SU-DHL-6 (cell line): ENCODE measurements around the gene BDNF.

Experiments
- H2AFZ ChIP-seq: fragments of 200-600 bp; sonication (generic); 2 replicates; pipeline ENCODE4 v1.6.1; 2014; ENCODE audit warnings: low read depth, mild to moderate bottlenecking, moderate library complexity, mixed read lengths, antibody characterized with exemption, low read length; ENCODE audit not compliant: severe bottlenecking
- H3F3A ChIP-seq: fragments of 200-600 bp; shearing (Covaris generic); 2 replicates; pipeline ENCODE4 v1.6.0; 2016; ENCODE audit warnings: antibody characterized with exemption, mild to moderate bottlenecking; ENCODE audit not compliant: insufficient read depth
- H3K27ac ChIP-seq: fragments of 200-600 bp; sonication (generic); 2 replicates; pipeline ENCODE4 v1.5.1; 2016; ENCODE audit warnings: low read depth, mild to moderate bottlenecking, low read length, moderate library complexity, mixed read lengths
- H3K27me3 ChIP-seq: fragments of 200-600 bp; sonication (generic), shearing (Covaris generic); 2 replicates; pipeline ENCODE4 v1.6.0; 2014; ENCODE audit warnings: mild to moderate bottlenecking, low read length
- H3K36me3 ChIP-seq: fragments of 200-600 bp; sonication (generic); 2 replicates; pipeline ENCODE4 v1.6.1; 2014; ENCODE audit warnings: mild to moderate bottlenecking, low read length, mixed read lengths
- H3K4me2 ChIP-seq: fragments of 300-600, 200-600 bp; shearing (Covaris generic), sonication (generic); 2 replicates; pipeline ENCODE4 v1.6.0; 2014; ENCODE audit warnings: low read length, low read depth, mild to moderate bottlenecking; ENCODE audit not compliant: poor library complexity, severe bottlenecking
- H3K4me3 ChIP-seq: fragments of 200-600 bp; sonication (generic); 2 replicates; pipeline ENCODE4 v1.5.1; 2014; ENCODE audit warnings: antibody characterized with exemption, low read length, mild to moderate bottlenecking, mixed read lengths; ENCODE audit not compliant: insufficient read depth, poor library complexity, severe bottlenecking
- H3K79me2 ChIP-seq: fragments of 200-600 bp; sonication (generic); 2 replicates; pipeline ENCODE4 v1.6.1; 2014; ENCODE audit warnings: mild to moderate bottlenecking, low read length, moderate library complexity; ENCODE audit not compliant: insufficient read depth
- H3K9ac ChIP-seq: fragments of 200-600 bp; sonication (generic); 2 replicates; pipeline ENCODE4 v1.7.0; 2014; ENCODE audit warnings: mild to moderate bottlenecking, low read length
- H3K9me2 ChIP-seq: fragments of 200-600 bp; sonication (generic); replicated peaks from 2 replicates; pipeline ENCODE4 v1.6.1; 2014; ENCODE audit warnings: low read length; ENCODE audit not compliant: insufficient read depth
- H3K9me3 ChIP-seq: fragments of 200-600 bp; sonication (generic); 2 replicates; pipeline ENCODE4 v1.6.1; 2014; ENCODE audit warnings: low read length, mixed read lengths; ENCODE audit not compliant: insufficient read depth
- H4K20me1 ChIP-seq: fragments of 200-600 bp; sonication (generic); 2 replicates; pipeline ENCODE4 v1.6.1; 2014; ENCODE audit warnings: low read depth, mild to moderate bottlenecking, antibody characterized with exemption, low read length, moderate library complexity, mixed read lengths
- CTCF ChIP-seq: fragments of 200-600 bp; sonication (generic); IDR thresholded peaks from one replicate; pipeline ENCODE4 v1.5.1; 2017; ENCODE audit warnings: antibody characterized with exemption, mild to moderate bottlenecking, low read length, moderate library complexity; ENCODE audit not compliant: insufficient read depth, poor library complexity, severe bottlenecking
- EZH2phosphoT487 ChIP-seq: fragments of 200-600 bp; sonication (generic), shearing (Covaris generic); conservative IDR thresholded peaks from 2 replicates; pipeline ENCODE4 v1.6.1; 2018; ENCODE audit warnings: mild to moderate bottlenecking, antibody characterized with exemption, low read length, moderate library complexity, mixed read lengths

Gene BDNF

GRCh38 chr11:27702811-27703210, 2.6 kb upstream of the BDNF start:
- Histone ChIP-seq H3K4me3 (no peak overlapping the region), H2AFZ (no peak overlapping the region), H3K4me2 (no peak overlapping the region), H3K9me2 (no peaks in the 10 kb centered on the region), H3K36me3 (no peaks in the 10 kb centered on the region), H3K27me3 (no peaks in the 10 kb centered on the region), H3K9me3 (no peaks in the 10 kb centered on the region), H3F3A (no peaks in the 10 kb centered on the region), H3K27ac (no peak overlapping the region), H3K9ac (no peak overlapping the region), H4K20me1 (no peaks in the 10 kb centered on the region), H3K79me2 (no peaks in the 10 kb centered on the region)
- TF ChIP-seq CTCF (no peak), EZH2phosphoT487 (no peak)

- Histone ChIP-seq H3K9me3 (no peaks in the 10 kb centered on the region), H3K4me2 (peak overlapping the region; percentile 77), H3K79me2 (no peaks in the 10 kb centered on the region), H3K4me3 (peak overlapping the region; percentile 54), H3K9me2 (no peaks in the 10 kb centered on the region), H3K27me3 (no peaks in the 10 kb centered on the region), H3K9ac (peak overlapping the region; percentile 18), H3K36me3 (no peaks in the 10 kb centered on the region), H3K27ac (no peak overlapping the region), H4K20me1 (no peaks in the 10 kb centered on the region), H2AFZ (peak overlapping the region; percentile 97), H3F3A (no peaks in the 10 kb centered on the region)
- TF ChIP-seq CTCF (peak; percentile 12), EZH2phosphoT487 (no peak)
Observed at GRCh38 chr11:27701355-27702105, 1.3 kb upstream of the BDNF start.

- Histone ChIP-seq H3K79me2 (no peaks in the 10 kb centered on the region), H3K4me2 (peak overlapping the region; percentile 48), H3K4me3 (peak overlapping the region; percentile 40), H3K9me3 (no peaks in the 10 kb centered on the region), H3F3A (no peaks in the 10 kb centered on the region), H3K9ac (no peak overlapping the region; the same call in 1 of the 2 replicates), H3K27ac (no peak overlapping the region), H3K36me3 (no peaks in the 10 kb centered on the region), H3K27me3 (no peaks in the 10 kb centered on the region), H2AFZ (no peak overlapping the region), H3K9me2 (no peaks in the 10 kb centered on the region), H4K20me1 (no peaks in the 10 kb centered on the region)
- TF ChIP-seq EZH2phosphoT487 (no peak), CTCF (no peak)
Observed at GRCh38 chr11:27699926-27700350, 317 bp downstream of the BDNF start.
